SU-DHL-6 (cell line): ENCODE results near the gene ORAI2.
"Not testable (repeated sequence)": the region's sequence is repeated elsewhere in the genome, so short reads cannot be mapped to it uniquely, and the experiment has no call there.

Source experiments
- CTCF ChIP-seq: fragments of 200-600 bp; sonication (generic); IDR thresholded peaks from one replicate; pipeline ENCODE4 v1.5.1; 2017; ENCODE audit warnings: antibody characterized with exemption, mild to moderate bottlenecking, low read length, moderate library complexity; ENCODE audit not compliant: insufficient read depth, poor library complexity, severe bottlenecking
- EZH2phosphoT487 ChIP-seq: fragments of 200-600 bp; sonication (generic), shearing (Covaris generic); conservative IDR thresholded peaks from 2 replicates; pipeline ENCODE4 v1.6.1; 2018; ENCODE audit warnings: mild to moderate bottlenecking, antibody characterized with exemption, low read length, moderate library complexity, mixed read lengths

DNA sequence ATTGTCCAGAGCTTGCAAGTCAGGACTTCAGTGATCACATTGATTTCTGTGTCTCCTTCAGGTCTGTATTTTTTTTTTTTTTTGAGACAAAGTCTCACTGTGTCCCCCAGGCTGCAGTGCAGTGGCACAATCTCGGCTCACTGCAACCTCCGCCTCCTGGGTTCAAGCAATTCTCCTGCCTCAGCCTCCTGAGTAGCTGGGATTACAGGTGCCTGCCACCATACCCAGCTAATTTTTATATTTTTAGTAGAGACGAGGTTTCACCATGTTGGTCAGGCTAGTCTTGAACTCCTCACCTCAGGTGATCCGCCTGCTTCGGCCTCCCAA, 28.6 kb upstream of the ORAI2 start:
- not testable (repeated sequence) for TF ChIP-seq EZH2phosphoT487, CTCF
